GM19328 (cell line): ENCODE results near the gene VPS8.
"Not testable (repeated sequence)": the region's sequence is repeated elsewhere in the genome, so short reads cannot be mapped to it uniquely, and the experiment has no call there.

Experiments used
- ATAC-seq: cut with Tn5 transposase; IDR thresholded peaks from one replicate; pipeline ENCODE4 v1.9.1; 2021; ENCODE audit warnings: mild to moderate bottlenecking, moderate library complexity; ENCODE audit not compliant: unreplicated experiment

The VPS8 gene

GRCh38 chr3:184954251-184954650 is 142.3 kb downstream of the VPS8 start:
- no peak for ATAC-seq

GRCh38 chr3:184954851-184955250 is 142.9 kb downstream of the VPS8 start:
- ATAC-seq: not testable (repeated sequence)

- no peak for ATAC-seq
Observed at GRCh38 chr3:184965639-184966430, 153.9 kb downstream of the VPS8 start.

- ATAC-seq: no peak
Observed at GRCh38 chr3:184968115-184968514, 156.1 kb downstream of the VPS8 start.

- no peak for ATAC-seq
Observed at GRCh38 chr3:184970186-184970585, 158.2 kb downstream of the VPS8 start.

GRCh38 chr3:184977796-184978195 is 165.8 kb downstream of the VPS8 start:
- no peak for ATAC-seq

GRCh38 chr3:184981071-184981470 is 169.1 kb downstream of the VPS8 start:
- ATAC-seq: no peak

GRCh38 chr3:184982076-184982475 is 170.1 kb downstream of the VPS8 start:
- no peak for ATAC-seq

- ATAC-seq: no peak
Observed at GRCh38 chr3:184985586-184985985, 173.6 kb downstream of the VPS8 start.

GRCh38 chr3:184986366-184986889 is 174.5 kb downstream of the VPS8 start:
- ATAC-seq: no peak

- ATAC-seq: no peak
Observed at GRCh38 chr3:184993394-184993793, 181.4 kb downstream of the VPS8 start.

- ATAC-seq: not testable (repeated sequence)
Observed at GRCh38 chr3:185003876-185004275, 191.9 kb downstream of the VPS8 start.

GRCh38 chr3:185009650-185010049 is 197.7 kb downstream of the VPS8 start:
- ATAC-seq: no peak

GRCh38 chr3:185017584-185017983 is 205.6 kb downstream of the VPS8 start:
- not testable (repeated sequence) for ATAC-seq

- not testable (repeated sequence) for ATAC-seq
Observed at GRCh38 chr3:185017996-185018395, 206.0 kb downstream of the VPS8 start.

- ATAC-seq: no peak
Observed at GRCh38 chr3:185021256-185021655, 209.3 kb downstream of the VPS8 start.

GRCh38 chr3:185024406-185024805 is 212.4 kb downstream of the VPS8 start:
- no peak for ATAC-seq

GRCh38 chr3:185024966-185025365 is 213.0 kb downstream of the VPS8 start:
- no peak for ATAC-seq

GRCh38 chr3:185028121-185028520 is 216.2 kb downstream of the VPS8 start:
- ATAC-seq: no peak

GRCh38 chr3:185029086-185029485 is 217.1 kb downstream of the VPS8 start:
- no peak for ATAC-seq

- no peak for ATAC-seq
Observed at GRCh38 chr3:185030399-185030798, 218.4 kb downstream of the VPS8 start.

GRCh38 chr3:185030951-185031350 is 219.0 kb downstream of the VPS8 start:
- no peak for ATAC-seq

GRCh38 chr3:185037801-185038200 is 225.8 kb downstream of the VPS8 start:
- ATAC-seq: no peak
